Hepatocyte (in vitro differentiated cells): ENCODE results near the gene AGAP5. TPM values are rescaled to one million over a fixed set of nuclear protein-coding genes. Genes with fewer than 3 reads are reported as not detected.

Experiments used
- DNase-seq: peaks from one replicate; pipeline ENCODE4 v3.0.0-alpha.2; 2016; ENCODE audit warnings: low spot score
- H2AFZ ChIP-seq: fragments of 200-600 bp; sonication (generic); 2 replicates; pipeline ENCODE4 v1.6.0; 2016; ENCODE audit warnings: antibody characterized with exemption, mild to moderate bottlenecking
- H3K27ac ChIP-seq: fragments of 200-600 bp; sonication (generic); 2 replicates; pipeline ENCODE4 v1.5.1; 2016; ENCODE audit warnings: mild to moderate bottlenecking
- H3K27me3 ChIP-seq: fragments of 200-600 bp; sonication (generic); 2 replicates; pipeline ENCODE4 v1.6.1; 2016
- H3K36me3 ChIP-seq: fragments of 200-600 bp; sonication (generic); replicated peaks from 2 replicates; pipeline ENCODE4 v1.5.1; 2016; ENCODE audit warnings: low read depth; ENCODE audit not compliant: insufficient read depth
- H3K4me1 ChIP-seq: fragments of 200-600 bp; sonication (generic); 2 replicates; pipeline ENCODE4 v1.5.1; 2016; ENCODE audit warnings: mild to moderate bottlenecking, moderate library complexity; ENCODE audit not compliant: insufficient read depth
- H3K4me2 ChIP-seq: fragments of 200-600 bp; sonication (generic); 2 replicates; pipeline ENCODE4 v1.6.0; 2016
- H3K4me3 ChIP-seq: fragments of 200-600 bp; sonication (generic); 2 replicates; pipeline ENCODE4 v1.5.1; 2016; ENCODE audit warnings: mild to moderate bottlenecking
- H3K79me2 ChIP-seq: fragments of 200-600 bp; sonication (generic); 2 replicates; pipeline ENCODE4 v1.6.0; 2017; ENCODE audit warnings: mild to moderate bottlenecking
- H3K9me2 ChIP-seq: fragments of 200-600 bp; sonication (generic); replicated peaks from 2 replicates; pipeline ENCODE4 v1.6.0; 2017; ENCODE audit warnings: mild to moderate bottlenecking; ENCODE audit not compliant: insufficient read depth
- H3K9me3 ChIP-seq: fragments of 200-600 bp; sonication (generic); 2 replicates; pipeline ENCODE4 v1.5.1; 2016; ENCODE audit warnings: low read depth, mild to moderate bottlenecking
- H4K20me1 ChIP-seq: fragments of 200-600 bp; sonication (generic); 2 replicates; pipeline ENCODE4 v1.6.0; 2016; ENCODE audit warnings: mild to moderate bottlenecking; ENCODE audit not compliant: insufficient read depth, poor library complexity, severe bottlenecking
- EZH2 ChIP-seq: fragments of 200-600 bp; sonication (generic); IDR thresholded peaks from 2 replicates; pipeline ENCODE4 v1.6.1; 2016; ENCODE audit warnings: antibody characterized with exemption, mild to moderate bottlenecking, borderline replicate concordance
- EZH2phosphoT487 ChIP-seq: fragments of 200-600 bp; sonication (generic); IDR thresholded peaks from one replicate; pipeline ENCODE4 v1.6.1; 2018; ENCODE audit warnings: antibody characterized with exemption, mild to moderate bottlenecking, low read depth, moderate library complexity; ENCODE audit not compliant: unreplicated experiment, severe bottlenecking
- WGBS: methylation state at CpG from one replicate; pipeline ENCODE4 v1.1.6; 2016; ENCODE audit warnings: low lambda C conversion rate; ENCODE audit errors: missing lambda C conversion rate; 5-methylcytosine and 5-hydroxymethylcytosine counted together
- polyA plus RNA-seq: library from polyadenylated mRNA; unstranded; fragments of >200 nt; fragmentation: Nextera tagmentation; extraction: Ambion mirVana; gene quantifications from 2 replicates; pipeline ENCODE4 v1.2.1, GENCODE V29; 2016
- total RNA-seq: library from RNA; depleted of rRNA; stranded (reverse); fragments of >200 nt; gene quantifications from 2 replicates; pipeline ENCODE4 v1.2.3, GENCODE V29; 2014
- TF ChIP-seq, protein P1 (sequence below): fragments of 200-600 bp; sonication (generic); IDR thresholded peaks from 2 replicates; pipeline ENCODE4 v1.5.1; 2016; ENCODE audit warnings: antibody characterized with exemption, mild to moderate bottlenecking; ENCODE audit not compliant: poor library complexity

Gene AGAP5
- total and polyA plus RNA-seq, 2 experiments from 2014 or later, result 1.9 to 3.6 TPM

DNA sequence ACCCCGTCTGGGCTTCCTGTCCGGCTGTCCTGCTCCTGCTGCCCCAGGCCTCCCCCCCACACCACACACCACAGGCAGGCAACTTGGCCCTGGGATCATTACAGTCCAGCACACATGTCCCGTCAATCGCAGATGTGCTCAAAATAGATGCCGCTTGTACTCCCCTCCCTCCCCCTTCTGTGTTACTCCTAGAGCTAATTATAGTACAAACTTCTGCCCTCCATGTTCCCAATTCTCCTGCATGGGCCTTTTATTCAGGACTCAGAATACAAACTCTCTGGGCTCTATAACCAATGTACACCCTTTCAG lies 42.0 kb downstream of the AGAP5 start, which contains the start of gene SYNPO2L:
SYNPO2L (minus strand) TSS at position 40 of the 309 bp plus-strand sequence. CDS start 107 bp downstream, outside the sequence.
- Histone ChIP-seq H3K4me2 (no peak within 1 kb of the TSS), H3K79me2 (no peaks in the 10 kb centered on the region), H3K9me2 (no peaks in the 10 kb centered on the region), H4K20me1 (no peaks in the 10 kb centered on the region), H3K36me3 (no peaks in the 10 kb centered on the region), H3K4me1 (no peaks in the 10 kb centered on the region), H3K27ac (no peak within 1 kb of the TSS), H3K4me3 (no peak within 1 kb of the TSS), H3K9me3 (no peaks in the 10 kb centered on the region), H2AFZ (no peak within 1 kb of the TSS), H3K27me3 (no peaks in the 10 kb centered on the region)
- DNase-seq, result no peak
- 94% methylated on average over 5 of the region's 5 CpGs for WGBS
- TF ChIP-seq EZH2 (no peak), EZH2phosphoT487 (no peak)
- TF ChIP-seq, protein P1, sequence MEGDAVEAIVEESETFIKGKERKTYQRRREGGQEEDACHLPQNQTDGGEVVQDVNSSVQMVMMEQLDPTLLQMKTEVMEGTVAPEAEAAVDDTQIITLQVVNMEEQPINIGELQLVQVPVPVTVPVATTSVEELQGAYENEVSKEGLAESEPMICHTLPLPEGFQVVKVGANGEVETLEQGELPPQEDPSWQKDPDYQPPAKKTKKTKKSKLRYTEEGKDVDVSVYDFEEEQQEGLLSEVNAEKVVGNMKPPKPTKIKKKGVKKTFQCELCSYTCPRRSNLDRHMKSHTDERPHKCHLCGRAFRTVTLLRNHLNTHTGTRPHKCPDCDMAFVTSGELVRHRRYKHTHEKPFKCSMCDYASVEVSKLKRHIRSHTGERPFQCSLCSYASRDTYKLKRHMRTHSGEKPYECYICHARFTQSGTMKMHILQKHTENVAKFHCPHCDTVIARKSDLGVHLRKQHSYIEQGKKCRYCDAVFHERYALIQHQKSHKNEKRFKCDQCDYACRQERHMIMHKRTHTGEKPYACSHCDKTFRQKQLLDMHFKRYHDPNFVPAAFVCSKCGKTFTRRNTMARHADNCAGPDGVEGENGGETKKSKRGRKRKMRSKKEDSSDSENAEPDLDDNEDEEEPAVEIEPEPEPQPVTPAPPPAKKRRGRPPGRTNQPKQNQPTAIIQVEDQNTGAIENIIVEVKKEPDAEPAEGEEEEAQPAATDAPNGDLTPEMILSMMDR, result no peak

DNA sequence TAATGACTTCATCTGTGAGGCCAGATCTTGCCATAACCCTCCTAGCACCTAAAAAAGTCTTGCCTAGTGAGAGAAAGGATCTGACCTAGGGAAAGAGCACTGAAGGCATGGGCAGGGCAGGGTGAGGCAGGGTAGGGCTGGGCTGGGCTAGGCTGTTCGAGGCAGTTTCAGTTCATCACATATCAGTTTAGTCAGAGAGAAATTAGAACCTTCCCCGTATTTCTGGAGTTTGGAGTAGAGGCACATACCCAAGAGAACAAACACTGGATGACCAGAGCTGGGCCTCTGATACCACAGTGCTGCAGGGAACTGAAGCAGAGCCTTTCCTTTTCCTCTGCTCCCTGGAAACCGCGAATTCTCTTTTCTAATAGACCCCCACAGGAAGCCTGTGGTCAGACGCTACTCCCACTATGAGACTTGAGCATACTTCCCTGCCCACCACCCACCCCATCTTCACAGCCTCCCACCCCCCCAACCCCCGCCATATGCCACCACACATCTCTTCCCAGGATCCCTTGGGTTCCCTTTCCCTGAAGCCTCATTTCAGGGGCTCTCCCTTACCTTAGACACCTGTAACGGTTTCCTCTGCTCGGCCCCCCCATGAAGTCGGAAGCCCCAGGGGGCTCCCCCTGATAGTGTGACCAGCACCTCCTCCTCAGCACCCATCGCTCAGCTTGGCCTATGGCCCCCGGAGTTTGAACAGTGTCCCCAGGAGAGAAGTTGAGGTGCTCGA lies 42.5 kb downstream of the AGAP5 start:
- no peaks in the 10 kb centered on the region for H3K4me1 ChIP-seq
- no peak overlapping the region for H2AFZ ChIP-seq
- H3K36me3 ChIP-seq, result no peaks in the 10 kb centered on the region
- H3K27ac ChIP-seq, result no peak overlapping the region
- H3K9me2 ChIP-seq, result no peaks in the 10 kb centered on the region
- 92% methylated on average over 11 of the region's 12 CpGs for WGBS
- H3K79me2 ChIP-seq, result no peaks in the 10 kb centered on the region
- H4K20me1 ChIP-seq, result no peaks in the 10 kb centered on the region
- no peaks in the 10 kb centered on the region for H3K9me3 ChIP-seq
- no peak for DNase-seq
- no peak overlapping the region for H3K4me2 ChIP-seq
- no peaks in the 10 kb centered on the region for H3K27me3 ChIP-seq
- no peak overlapping the region for H3K4me3 ChIP-seq
- TF ChIP-seq EZH2phosphoT487, result no peak
- no peak for TF ChIP-seq EZH2
- TF ChIP-seq, protein P1, result no peak

DNA sequence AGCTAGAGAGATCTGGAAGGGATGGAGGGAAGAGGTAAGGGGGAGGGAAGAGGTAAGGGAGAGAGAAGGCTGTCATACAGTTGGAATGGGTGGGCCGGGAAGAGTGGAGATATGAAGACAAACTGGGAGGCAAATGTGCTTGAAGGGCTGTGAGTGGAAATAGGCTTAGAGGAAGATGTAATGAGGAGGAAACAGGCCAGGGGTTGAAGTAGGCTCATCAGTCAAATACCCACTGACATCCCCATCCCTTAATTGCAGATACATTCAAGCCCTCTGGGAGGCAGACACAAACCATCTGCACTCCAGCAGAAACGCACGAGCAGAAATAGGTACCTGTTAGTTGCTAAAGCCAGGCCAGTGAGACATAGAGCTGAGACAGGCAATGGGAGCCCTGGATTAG lies 44.2 kb downstream of the AGAP5 start:
- Histone ChIP-seq H3K36me3 (no peaks in the 10 kb centered on the region), H3K27me3 (no peaks in the 10 kb centered on the region), H3K9me2 (no peaks in the 10 kb centered on the region), H3K79me2 (no peaks in the 10 kb centered on the region), H2AFZ (no peak overlapping the region), H3K27ac (no peak overlapping the region), H3K4me1 (no peaks in the 10 kb centered on the region), H4K20me1 (no peaks in the 10 kb centered on the region), H3K9me3 (no peaks in the 10 kb centered on the region), H3K4me2 (no peak overlapping the region), H3K4me3 (no peak overlapping the region)
- WGBS, result 53% methylated on average over 3 of the region's 3 CpGs
- TF ChIP-seq, protein P1, result peak; percentile 17
- TF ChIP-seq EZH2, result no peak
- DNase-seq, result no peak
